Measurements from ENCODE around the gene ZPR1.

DNA sequence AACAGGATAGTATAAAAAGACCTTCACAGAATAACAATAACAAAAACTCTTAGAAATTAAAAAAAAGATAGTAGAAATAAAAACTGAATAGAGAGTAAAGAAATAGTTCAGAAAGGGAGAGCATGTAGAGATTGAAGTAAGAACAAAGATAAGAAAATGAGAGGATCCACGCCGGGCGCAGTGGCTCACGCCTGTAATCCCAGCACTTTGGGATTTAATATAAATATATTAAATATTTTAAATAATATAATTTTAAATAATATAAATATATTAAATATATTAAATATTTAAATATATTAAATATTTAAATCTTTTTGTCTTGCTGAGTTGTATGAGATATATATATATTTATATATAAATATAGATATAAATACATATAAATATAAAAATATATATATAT lies 24.3 kb upstream of the ZPR1 start:
- TF ChIP-seq, protein P1, sequence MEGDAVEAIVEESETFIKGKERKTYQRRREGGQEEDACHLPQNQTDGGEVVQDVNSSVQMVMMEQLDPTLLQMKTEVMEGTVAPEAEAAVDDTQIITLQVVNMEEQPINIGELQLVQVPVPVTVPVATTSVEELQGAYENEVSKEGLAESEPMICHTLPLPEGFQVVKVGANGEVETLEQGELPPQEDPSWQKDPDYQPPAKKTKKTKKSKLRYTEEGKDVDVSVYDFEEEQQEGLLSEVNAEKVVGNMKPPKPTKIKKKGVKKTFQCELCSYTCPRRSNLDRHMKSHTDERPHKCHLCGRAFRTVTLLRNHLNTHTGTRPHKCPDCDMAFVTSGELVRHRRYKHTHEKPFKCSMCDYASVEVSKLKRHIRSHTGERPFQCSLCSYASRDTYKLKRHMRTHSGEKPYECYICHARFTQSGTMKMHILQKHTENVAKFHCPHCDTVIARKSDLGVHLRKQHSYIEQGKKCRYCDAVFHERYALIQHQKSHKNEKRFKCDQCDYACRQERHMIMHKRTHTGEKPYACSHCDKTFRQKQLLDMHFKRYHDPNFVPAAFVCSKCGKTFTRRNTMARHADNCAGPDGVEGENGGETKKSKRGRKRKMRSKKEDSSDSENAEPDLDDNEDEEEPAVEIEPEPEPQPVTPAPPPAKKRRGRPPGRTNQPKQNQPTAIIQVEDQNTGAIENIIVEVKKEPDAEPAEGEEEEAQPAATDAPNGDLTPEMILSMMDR (IDR thresholded peaks at IDR 0.05): no peak
- TF ChIP-seq POLR2AphosphoS5 (IDR thresholded peaks at IDR 0.05; ENCODE audit: low read depth, low read length): no peak
- TF ChIP-seq, protein P2, sequence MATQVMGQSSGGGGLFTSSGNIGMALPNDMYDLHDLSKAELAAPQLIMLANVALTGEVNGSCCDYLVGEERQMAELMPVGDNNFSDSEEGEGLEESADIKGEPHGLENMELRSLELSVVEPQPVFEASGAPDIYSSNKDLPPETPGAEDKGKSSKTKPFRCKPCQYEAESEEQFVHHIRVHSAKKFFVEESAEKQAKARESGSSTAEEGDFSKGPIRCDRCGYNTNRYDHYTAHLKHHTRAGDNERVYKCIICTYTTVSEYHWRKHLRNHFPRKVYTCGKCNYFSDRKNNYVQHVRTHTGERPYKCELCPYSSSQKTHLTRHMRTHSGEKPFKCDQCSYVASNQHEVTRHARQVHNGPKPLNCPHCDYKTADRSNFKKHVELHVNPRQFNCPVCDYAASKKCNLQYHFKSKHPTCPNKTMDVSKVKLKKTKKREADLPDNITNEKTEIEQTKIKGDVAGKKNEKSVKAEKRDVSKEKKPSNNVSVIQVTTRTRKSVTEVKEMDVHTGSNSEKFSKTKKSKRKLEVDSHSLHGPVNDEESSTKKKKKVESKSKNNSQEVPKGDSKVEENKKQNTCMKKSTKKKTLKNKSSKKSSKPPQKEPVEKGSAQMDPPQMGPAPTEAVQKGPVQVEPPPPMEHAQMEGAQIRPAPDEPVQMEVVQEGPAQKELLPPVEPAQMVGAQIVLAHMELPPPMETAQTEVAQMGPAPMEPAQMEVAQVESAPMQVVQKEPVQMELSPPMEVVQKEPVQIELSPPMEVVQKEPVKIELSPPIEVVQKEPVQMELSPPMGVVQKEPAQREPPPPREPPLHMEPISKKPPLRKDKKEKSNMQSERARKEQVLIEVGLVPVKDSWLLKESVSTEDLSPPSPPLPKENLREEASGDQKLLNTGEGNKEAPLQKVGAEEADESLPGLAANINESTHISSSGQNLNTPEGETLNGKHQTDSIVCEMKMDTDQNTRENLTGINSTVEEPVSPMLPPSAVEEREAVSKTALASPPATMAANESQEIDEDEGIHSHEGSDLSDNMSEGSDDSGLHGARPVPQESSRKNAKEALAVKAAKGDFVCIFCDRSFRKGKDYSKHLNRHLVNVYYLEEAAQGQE (IDR thresholded peaks at IDR 0.05; ENCODE audit: insufficient read depth in 1 of 2, low read depth in 2 of 2, low read length in 1 of 2): no peak

Data from Panc1 (cell line).